ENCODE measurements around the gene TFAP2C. TPM values are rescaled to one million over a fixed set of nuclear protein-coding genes. Genes with fewer than 3 reads are reported as not detected.

The TFAP2C gene
- total and polyA plus RNA-seq, 2 experiments from 2014 or later, result 1.7 to 3.7 TPM

- Histone ChIP-seq H3K9me2 (replicated peaks; ENCODE audit: insufficient read depth) (no peaks in the 10 kb centered on the region), H3K27ac (no peak overlapping the region), H2AFZ (no peak overlapping the region), H3K79me2 (no peaks in the 10 kb centered on the region), H3K36me3 (replicated peaks; ENCODE audit: insufficient read depth, low read depth) (no peaks in the 10 kb centered on the region), H4K20me1 (ENCODE audit: insufficient read depth, poor library complexity, severe bottlenecking) (no peaks in the 10 kb centered on the region), H3K9me3 (ENCODE audit: low read depth) (no peaks in the 10 kb centered on the region), H3K4me3 (no peak overlapping the region), H3K4me1 (ENCODE audit: insufficient read depth) (no peaks in the 10 kb centered on the region), H3K4me2 (no peak overlapping the region), H3K27me3 (no peaks in the 10 kb centered on the region)
- WGBS (ENCODE audit: low lambda C conversion rate, missing lambda C conversion rate), result 81% methylated on average over 12 of the region's 12 CpGs
- DNase-seq (ENCODE audit: low spot score), result no peak
- TF ChIP-seq CTCF (IDR thresholded peaks at IDR 0.05; ENCODE audit: poor library complexity), result no peak
- no peak for TF ChIP-seq EZH2phosphoT487 (IDR thresholded peaks at IDR 0.05; ENCODE audit: low read depth, severe bottlenecking, unreplicated experiment)
- TF ChIP-seq EZH2 (IDR thresholded peaks at IDR 0.05; ENCODE audit: borderline replicate concordance), result no peak
Observed at GRCh38 chr20:56665806-56666205, 36.7 kb downstream of the TFAP2C start.

GRCh38 chr20:56673450-56673849, 44.3 kb downstream of the TFAP2C start:
- H3K4me1 ChIP-seq (ENCODE audit: insufficient read depth), result no peaks in the 10 kb centered on the region
- no peaks in the 10 kb centered on the region for H4K20me1 ChIP-seq (ENCODE audit: insufficient read depth, poor library complexity, severe bottlenecking)
- H3K36me3 ChIP-seq (replicated peaks; ENCODE audit: insufficient read depth, low read depth), result no peaks in the 10 kb centered on the region
- H3K27ac ChIP-seq, result no peak overlapping the region
- H3K4me3 ChIP-seq, result no peak overlapping the region
- H3K79me2 ChIP-seq, result no peaks in the 10 kb centered on the region
- H2AFZ ChIP-seq, result no peak overlapping the region
- no peaks in the 10 kb centered on the region for H3K9me3 ChIP-seq (ENCODE audit: low read depth)
- DNase-seq (ENCODE audit: low spot score), result no peak
- no peak overlapping the region for H3K4me2 ChIP-seq
- H3K9me2 ChIP-seq (replicated peaks; ENCODE audit: insufficient read depth), result no peaks in the 10 kb centered on the region
- WGBS (ENCODE audit: low lambda C conversion rate, missing lambda C conversion rate), result 90% methylated on average over 5 of the region's 5 CpGs
- no peaks in the 10 kb centered on the region for H3K27me3 ChIP-seq
- TF ChIP-seq CTCF (IDR thresholded peaks at IDR 0.05; ENCODE audit: poor library complexity), result no peak
- no peak for TF ChIP-seq EZH2 (IDR thresholded peaks at IDR 0.05; ENCODE audit: borderline replicate concordance)
- TF ChIP-seq EZH2phosphoT487 (IDR thresholded peaks at IDR 0.05; ENCODE audit: low read depth, severe bottlenecking, unreplicated experiment), result no peak

- Histone ChIP-seq H2AFZ (no peak overlapping the region), H3K9me3 (ENCODE audit: low read depth) (no peaks in the 10 kb centered on the region), H3K9me2 (replicated peaks; ENCODE audit: insufficient read depth) (no peaks in the 10 kb centered on the region), H3K27me3 (no peaks in the 10 kb centered on the region), H3K4me3 (no peak overlapping the region), H3K27ac (no peak overlapping the region), H4K20me1 (ENCODE audit: insufficient read depth, poor library complexity, severe bottlenecking) (no peaks in the 10 kb centered on the region), H3K36me3 (replicated peaks; ENCODE audit: insufficient read depth, low read depth) (no peaks in the 10 kb centered on the region), H3K79me2 (no peaks in the 10 kb centered on the region), H3K4me2 (no peak overlapping the region), H3K4me1 (ENCODE audit: insufficient read depth) (no peaks in the 10 kb centered on the region)
- TF ChIP-seq EZH2phosphoT487 (IDR thresholded peaks at IDR 0.05; ENCODE audit: low read depth, severe bottlenecking, unreplicated experiment) (no peak), CTCF (IDR thresholded peaks at IDR 0.05; ENCODE audit: poor library complexity) (no peak), EZH2 (IDR thresholded peaks at IDR 0.05; ENCODE audit: borderline replicate concordance) (no peak)
- 84% methylated on average over 12 of the region's 12 CpGs for WGBS (ENCODE audit: low lambda C conversion rate, missing lambda C conversion rate)
- DNase-seq (ENCODE audit: low spot score), result no peak
Observed at GRCh38 chr20:56676001-56676400, 46.9 kb downstream of the TFAP2C start.

- no peak overlapping the region for H2AFZ ChIP-seq
- no peaks in the 10 kb centered on the region for H3K9me2 ChIP-seq (replicated peaks; ENCODE audit: insufficient read depth)
- no peaks in the 10 kb centered on the region for H3K79me2 ChIP-seq
- no peaks in the 10 kb centered on the region for H3K36me3 ChIP-seq (replicated peaks; ENCODE audit: insufficient read depth, low read depth)
- no peak overlapping the region for H3K4me3 ChIP-seq
- no peaks in the 10 kb centered on the region for H3K4me1 ChIP-seq (ENCODE audit: insufficient read depth)
- no peak overlapping the region for H3K27ac ChIP-seq
- no peak for TF ChIP-seq EZH2phosphoT487 (IDR thresholded peaks at IDR 0.05; ENCODE audit: low read depth, severe bottlenecking, unreplicated experiment)
- no peaks in the 10 kb centered on the region for H3K9me3 ChIP-seq (ENCODE audit: low read depth)
- no peak overlapping the region for H3K4me2 ChIP-seq
- H4K20me1 ChIP-seq (ENCODE audit: insufficient read depth, poor library complexity, severe bottlenecking), result no peaks in the 10 kb centered on the region
- WGBS (ENCODE audit: low lambda C conversion rate, missing lambda C conversion rate), result 81% methylated on average over 10 of the region's 10 CpGs
- no peaks in the 10 kb centered on the region for H3K27me3 ChIP-seq
- DNase-seq (ENCODE audit: low spot score), result no peak
Observed at GRCh38 chr20:56676679-56677078, 47.6 kb downstream of the TFAP2C start.

All from hepatocyte (in vitro differentiated cells).